KMS-11 (cell line): Measurements from ENCODE around the gene AP3S1.

Experiments used
- H2AFZ ChIP-seq: fragments of 200-600 bp; sonication (generic); 2 replicates; pipeline ENCODE4 v1.6.1; 2016; ENCODE audit warnings: antibody characterized with exemption, mixed run types, low read depth
- H3K27ac ChIP-seq: fragments of 200-600 bp; sonication (generic); 2 replicates; pipeline ENCODE4 v1.6.1; 2016; ENCODE audit warnings: mild to moderate bottlenecking, mixed run types
- H3K27me3 ChIP-seq: fragments of 200-600 bp; sonication (generic); 2 replicates; pipeline ENCODE4 v1.6.1; 2017; ENCODE audit warnings: mild to moderate bottlenecking, low read depth, mixed run types, moderate library complexity; ENCODE audit not compliant: insufficient read depth
- H3K36me3 ChIP-seq: fragments of 200-600 bp; sonication (generic); 2 replicates; pipeline ENCODE4 v1.6.1; 2017; ENCODE audit warnings: mild to moderate bottlenecking, mixed run types; ENCODE audit not compliant: insufficient read depth
- H3K4me1 ChIP-seq: fragments of 200-600 bp; sonication (generic); 2 replicates; pipeline ENCODE4 v1.6.1; 2016; ENCODE audit warnings: mild to moderate bottlenecking, low read depth, mixed run types; ENCODE audit not compliant: poor library complexity, severe bottlenecking
- H3K4me2 ChIP-seq: fragments of 200-600 bp; sonication (generic); 2 replicates; pipeline ENCODE4 v1.7.0; 2016; ENCODE audit warnings: mild to moderate bottlenecking, mixed run types
- H3K4me3 ChIP-seq: fragments of 200-600 bp; sonication (generic); IDR thresholded peaks from 2 replicates; pipeline ENCODE4 v1.6.1; 2017; ENCODE audit warnings: low read depth, low read length, mixed read lengths; ENCODE audit not compliant: insufficient read depth
- H3K79me2 ChIP-seq: fragments of 200-600 bp; sonication (generic); 2 replicates; pipeline ENCODE4 v1.6.1; 2016; ENCODE audit warnings: low read depth, mixed run types; ENCODE audit not compliant: insufficient read depth
- H3K9ac ChIP-seq: fragments of 200-600 bp; sonication (generic); 2 replicates; pipeline ENCODE4 v1.6.1; 2016; ENCODE audit warnings: mild to moderate bottlenecking, mixed run types
- H4K20me1 ChIP-seq: fragments of 200-600 bp; sonication (generic); 2 replicates; pipeline ENCODE4 v1.6.1; 2016; ENCODE audit warnings: mild to moderate bottlenecking, mixed run types; ENCODE audit not compliant: insufficient read depth
- TF ChIP-seq, protein P1 (sequence below): fragments of 200-600 bp; sonication (generic); conservative IDR thresholded peaks from 2 replicates; pipeline ENCODE4 v1.6.1; 2017; ENCODE audit warnings: low read depth, mild to moderate bottlenecking, antibody characterized with exemption, low read length, moderate library complexity, mixed read lengths

The AP3S1 gene

DNA sequence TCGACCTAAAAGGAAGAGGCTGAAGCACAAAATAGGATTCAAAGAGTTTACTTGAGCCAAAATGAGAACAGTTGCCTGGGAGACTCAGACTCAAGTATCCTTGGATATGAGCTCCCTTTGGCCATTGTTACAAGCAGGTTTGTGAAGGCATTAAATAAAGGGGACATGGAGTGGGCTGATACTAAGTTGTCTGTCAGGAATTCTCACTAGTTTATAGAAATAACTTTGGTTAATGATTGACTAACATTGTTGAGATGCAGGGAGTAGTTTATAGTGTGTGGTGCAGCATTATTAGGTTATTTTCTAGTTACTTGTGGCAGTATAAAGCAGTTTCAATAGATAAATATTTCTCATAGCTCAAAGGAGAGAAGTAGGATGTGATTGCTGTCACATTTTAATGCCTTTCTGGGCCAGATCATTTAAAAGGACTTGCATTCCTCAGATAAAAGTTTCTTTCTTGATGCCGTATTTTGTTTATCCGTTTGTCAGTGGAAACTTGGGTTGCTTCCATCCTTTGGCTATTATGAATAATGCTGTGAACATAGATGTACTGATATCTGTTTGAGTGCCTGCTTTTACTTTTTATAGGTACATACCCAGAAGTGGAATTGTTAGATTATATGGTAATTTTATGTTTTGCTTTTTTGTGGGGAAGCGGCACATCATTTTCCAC lies 9.1 kb downstream of the AP3S1 start:
- Histone ChIP-seq H3K9ac (no peak overlapping the region), H3K36me3 (no peaks in the 10 kb centered on the region), H3K4me3 (no peak overlapping the region), H3K4me2 (no peak overlapping the region), H3K27me3 (no peaks in the 10 kb centered on the region), H3K27ac (no peak overlapping the region), H3K4me1 (no peaks in the 10 kb centered on the region), H3K79me2 (0 out of 2 replicates have a peak, but pooled peaks cover 9% of the 10 kb centered on the region), H2AFZ (no peak overlapping the region), H4K20me1 (no peaks in the 10 kb centered on the region)
- TF ChIP-seq, protein P1, sequence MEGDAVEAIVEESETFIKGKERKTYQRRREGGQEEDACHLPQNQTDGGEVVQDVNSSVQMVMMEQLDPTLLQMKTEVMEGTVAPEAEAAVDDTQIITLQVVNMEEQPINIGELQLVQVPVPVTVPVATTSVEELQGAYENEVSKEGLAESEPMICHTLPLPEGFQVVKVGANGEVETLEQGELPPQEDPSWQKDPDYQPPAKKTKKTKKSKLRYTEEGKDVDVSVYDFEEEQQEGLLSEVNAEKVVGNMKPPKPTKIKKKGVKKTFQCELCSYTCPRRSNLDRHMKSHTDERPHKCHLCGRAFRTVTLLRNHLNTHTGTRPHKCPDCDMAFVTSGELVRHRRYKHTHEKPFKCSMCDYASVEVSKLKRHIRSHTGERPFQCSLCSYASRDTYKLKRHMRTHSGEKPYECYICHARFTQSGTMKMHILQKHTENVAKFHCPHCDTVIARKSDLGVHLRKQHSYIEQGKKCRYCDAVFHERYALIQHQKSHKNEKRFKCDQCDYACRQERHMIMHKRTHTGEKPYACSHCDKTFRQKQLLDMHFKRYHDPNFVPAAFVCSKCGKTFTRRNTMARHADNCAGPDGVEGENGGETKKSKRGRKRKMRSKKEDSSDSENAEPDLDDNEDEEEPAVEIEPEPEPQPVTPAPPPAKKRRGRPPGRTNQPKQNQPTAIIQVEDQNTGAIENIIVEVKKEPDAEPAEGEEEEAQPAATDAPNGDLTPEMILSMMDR, result no peak

DNA sequence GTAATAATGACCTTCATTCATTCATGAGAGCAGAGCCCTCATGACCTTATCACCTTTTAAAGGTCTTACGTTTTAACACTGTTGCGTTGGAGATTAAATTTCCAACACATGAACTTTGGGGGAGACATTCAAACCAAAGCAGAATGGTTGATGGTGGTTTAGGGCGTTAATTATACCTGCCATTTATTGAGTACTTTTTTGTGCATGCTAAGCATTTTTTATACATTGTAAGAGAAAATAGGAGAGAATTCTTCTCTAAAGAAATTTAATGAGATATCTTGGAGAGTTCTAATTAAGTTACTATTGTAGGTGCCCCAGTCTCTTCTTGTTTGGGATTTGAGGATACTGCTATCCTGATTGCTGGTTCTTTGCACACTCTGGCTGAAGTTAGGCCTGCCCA lies 12.4 kb downstream of the AP3S1 start:
- H3K4me3 ChIP-seq, result no peak overlapping the region
- H3K79me2 ChIP-seq, result 0 out of 2 replicates have a peak, but pooled peaks cover 5% of the 10 kb centered on the region
- H3K36me3 ChIP-seq, result no peaks in the 10 kb centered on the region
- no peak overlapping the region for H2AFZ ChIP-seq
- H3K9ac ChIP-seq, result no peak overlapping the region
- no peaks in the 10 kb centered on the region for H4K20me1 ChIP-seq
- no peak overlapping the region for H3K27ac ChIP-seq
- TF ChIP-seq, protein P1, result no peak
- H3K4me2 ChIP-seq, result no peak overlapping the region
- no peaks in the 10 kb centered on the region for H3K27me3 ChIP-seq
- no peaks in the 10 kb centered on the region for H3K4me1 ChIP-seq

DNA sequence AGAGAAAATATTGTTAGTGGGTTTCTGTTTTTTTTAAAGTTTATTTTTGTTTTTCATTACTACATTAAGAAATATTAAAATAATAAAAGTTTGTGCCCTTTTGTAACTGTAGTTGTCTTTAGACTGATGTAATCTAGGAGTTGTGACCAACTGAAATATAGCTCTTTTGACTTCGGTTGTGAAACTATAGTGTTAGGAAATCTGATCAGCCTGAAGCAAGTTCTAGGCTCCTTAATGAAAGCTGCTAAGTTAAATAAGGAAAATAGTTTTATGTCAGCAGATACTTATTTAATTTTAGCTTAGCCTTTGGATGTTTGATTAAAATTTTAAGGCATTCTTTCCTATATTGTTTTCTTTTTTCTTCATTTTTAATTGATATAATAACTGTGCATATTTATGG lies 14.2 kb downstream of the AP3S1 start:
- H3K4me3 ChIP-seq, result no peak overlapping the region
- no peak overlapping the region for H3K27ac ChIP-seq
- H3K4me1 ChIP-seq, result no peaks in the 10 kb centered on the region
- no peak overlapping the region for H3K4me2 ChIP-seq
- H4K20me1 ChIP-seq, result no peaks in the 10 kb centered on the region
- no peaks in the 10 kb centered on the region for H3K27me3 ChIP-seq
- H3K9ac ChIP-seq, result no peak overlapping the region
- TF ChIP-seq, protein P1, result no peak
- no peaks in the 10 kb centered on the region for H3K36me3 ChIP-seq
- H3K79me2 ChIP-seq, result 0 out of 2 replicates have a peak, but pooled peaks cover 5% of the 10 kb centered on the region
- H2AFZ ChIP-seq, result no peak overlapping the region

DNA sequence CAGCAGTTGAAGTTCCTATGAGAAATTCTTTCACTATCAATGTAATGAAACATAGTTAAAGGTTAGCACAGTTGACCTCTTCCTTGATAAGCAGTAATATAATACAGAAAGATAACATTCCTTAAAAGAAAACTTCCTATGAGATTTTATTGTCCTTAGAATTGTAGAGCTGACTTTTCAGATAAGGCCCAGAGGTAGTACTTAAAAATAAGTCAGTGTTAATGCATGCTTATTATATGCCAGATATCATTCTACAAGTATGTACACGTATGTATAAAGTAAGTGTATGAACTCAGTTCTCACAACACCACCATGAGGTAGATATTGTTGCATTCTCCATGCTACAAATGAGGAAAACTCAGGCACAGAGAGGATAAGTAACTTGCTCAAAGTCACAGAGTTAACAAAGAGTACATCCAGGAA lies 15.3 kb downstream of the AP3S1 start:
- H3K4me3 ChIP-seq, result no peak overlapping the region
- H3K27me3 ChIP-seq, result no peaks in the 10 kb centered on the region
- no peaks in the 10 kb centered on the region for H3K4me1 ChIP-seq
- TF ChIP-seq, protein P1, result no peak
- no peaks in the 10 kb centered on the region for H4K20me1 ChIP-seq
- no peaks in the 10 kb centered on the region for H3K36me3 ChIP-seq
- H3K4me2 ChIP-seq, result no peak overlapping the region
- H3K27ac ChIP-seq, result no peak overlapping the region
- peaks cover 5% of the 10 kb centered on the region; the same call in 1 of the 2 replicates for H3K79me2 ChIP-seq
- no peak overlapping the region for H2AFZ ChIP-seq
- H3K9ac ChIP-seq, result no peak overlapping the region
